NT2/D1 (cell line): ENCODE data around the gene DPEP2NB.

Experiments used
- SUZ12 ChIP-seq: IDR thresholded peaks from 2 replicates; pipeline ENCODE4 v1.6.1; 2011; ENCODE audit not compliant: insufficient read length, insufficient read depth; ENCODE audit errors: extremely low read depth
- YY1 ChIP-seq: IDR thresholded peaks from 2 replicates; pipeline ENCODE4 v1.6.1; 2011; ENCODE audit not compliant: insufficient read length, insufficient read depth
- ZNF274 ChIP-seq: IDR thresholded peaks from 2 replicates; pipeline ENCODE4 v1.6.1; 2011; ENCODE audit warnings: mild to moderate bottlenecking, low read depth, low read length

DNA sequence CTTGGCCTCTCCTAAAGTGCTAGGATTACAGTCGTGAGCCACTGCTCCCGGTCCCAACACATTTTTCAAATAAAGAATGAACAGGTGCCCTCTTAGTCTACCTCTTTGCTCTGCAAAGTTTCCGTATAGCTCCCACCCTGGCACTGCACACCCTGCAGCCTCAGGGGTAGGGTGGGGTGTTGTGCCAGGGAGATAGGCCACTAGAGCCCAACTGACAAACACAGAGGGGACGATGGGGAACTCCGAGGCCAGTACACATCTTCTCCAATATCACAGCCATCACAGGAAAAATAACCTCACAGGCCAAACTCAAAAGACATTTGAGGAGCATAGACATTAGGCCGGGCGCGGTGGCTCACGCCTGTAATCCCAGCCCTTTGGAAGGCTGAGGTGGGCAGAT is 44.6 kb downstream of the DPEP2NB start:
- TF ChIP-seq ZNF274 (no peak), YY1 (no peak), SUZ12 (no peak)
